Dermis microvascular lymphatic vessel endothelial cell (primary cell): ENCODE data around the gene HDLBP. TPM values are rescaled to one million over a fixed set of nuclear protein-coding genes. Genes with fewer than 3 reads are reported as not detected.

Experiments
- DNase-seq, 2 donors: peaks; one replicate each; pipeline versions ENCODE4 v3.0.0 to v3.0.0-alpha.2; 2010; ENCODE audit warnings: low read depth in 2 of 2
- total RNA-seq: library from RNA; depleted of rRNA; stranded (reverse); fragments of >200 nt; gene quantifications from 2 replicates; pipeline ENCODE4 v1.2.1, GENCODE V29; 2014

Gene HDLBP
- total RNA-seq, 1 donor from 2014 or later = 660 TPM

DNA sequence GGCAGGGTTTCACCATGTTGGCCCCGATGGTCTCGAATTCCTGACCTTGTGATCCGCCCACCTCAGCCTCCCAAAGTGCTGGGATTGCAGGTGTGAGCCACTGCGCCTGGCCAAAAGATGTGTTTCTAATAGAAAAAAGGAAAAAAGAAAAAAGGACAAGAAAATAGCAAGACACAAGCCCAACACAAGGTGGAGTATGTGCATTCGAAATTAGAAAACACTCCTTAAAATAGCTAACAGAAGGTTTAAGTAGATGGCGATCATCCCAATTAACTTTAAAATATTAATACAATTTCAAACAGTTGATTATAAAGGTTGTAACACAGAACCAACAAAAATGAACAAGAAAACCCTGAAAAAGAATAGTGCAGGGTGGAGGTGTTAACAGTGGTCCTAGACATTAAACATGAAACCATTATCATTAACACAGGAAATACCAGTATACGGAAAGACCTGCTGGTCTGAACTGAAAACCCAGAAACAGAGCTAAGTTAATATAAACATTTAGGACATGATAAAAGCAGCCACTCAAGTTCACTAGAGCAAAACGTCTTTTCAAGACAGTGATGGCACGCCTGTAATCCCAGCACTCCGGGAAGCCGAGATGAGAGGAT lies 57.9 kb downstream of the HDLBP start:
- DNase-seq = no peak

DNA sequence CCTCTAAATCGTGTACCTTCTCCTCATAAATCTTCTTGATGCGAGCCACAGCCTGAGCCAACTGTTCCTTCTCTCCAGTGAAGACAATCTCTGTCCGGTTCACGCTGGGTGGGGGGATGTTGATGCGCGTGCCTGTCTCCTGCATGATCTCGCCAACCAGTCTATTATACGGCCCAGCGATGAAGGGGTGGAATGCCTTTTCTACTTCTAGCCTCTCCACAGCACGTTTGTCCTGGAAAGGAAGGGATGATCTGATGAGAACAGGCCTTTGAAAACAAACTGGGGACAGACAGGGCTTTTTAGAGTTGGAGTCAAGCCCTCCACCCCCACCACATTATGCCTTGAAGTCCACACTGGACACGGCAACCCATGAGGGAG lies 59.3 kb downstream of the HDLBP start:
- no peak for DNase-seq

DNA sequence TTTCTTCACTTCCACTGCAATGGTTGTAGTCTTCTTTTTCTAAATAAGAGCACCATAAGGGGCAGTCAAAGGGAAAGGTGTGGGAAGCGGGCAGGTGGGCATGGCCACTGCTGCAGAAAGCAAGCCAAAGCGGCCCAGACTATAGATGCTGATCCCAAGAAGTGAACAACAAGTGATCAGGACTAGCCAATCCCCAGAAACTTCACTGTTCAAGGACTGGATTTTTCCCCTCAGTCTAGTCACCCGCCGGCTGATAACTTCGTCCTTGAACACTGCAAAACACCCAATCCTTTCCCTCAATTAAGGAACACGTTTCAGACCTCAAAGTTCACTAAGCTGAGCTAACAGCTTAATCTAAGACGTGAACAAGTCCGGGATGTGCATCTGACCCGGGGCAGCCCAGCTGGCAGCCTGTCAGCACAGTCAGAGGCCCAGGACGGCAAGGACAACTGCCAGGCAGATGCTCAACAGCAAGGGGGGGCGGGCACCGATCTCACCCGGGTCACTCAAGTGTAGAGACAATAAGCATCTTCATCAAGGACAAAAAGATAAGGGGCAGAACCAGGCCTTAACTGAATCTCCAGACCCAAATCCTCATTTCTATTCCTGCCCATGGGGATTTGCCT lies 59.8 kb downstream of the HDLBP start:
- DNase-seq = no peak

DNA sequence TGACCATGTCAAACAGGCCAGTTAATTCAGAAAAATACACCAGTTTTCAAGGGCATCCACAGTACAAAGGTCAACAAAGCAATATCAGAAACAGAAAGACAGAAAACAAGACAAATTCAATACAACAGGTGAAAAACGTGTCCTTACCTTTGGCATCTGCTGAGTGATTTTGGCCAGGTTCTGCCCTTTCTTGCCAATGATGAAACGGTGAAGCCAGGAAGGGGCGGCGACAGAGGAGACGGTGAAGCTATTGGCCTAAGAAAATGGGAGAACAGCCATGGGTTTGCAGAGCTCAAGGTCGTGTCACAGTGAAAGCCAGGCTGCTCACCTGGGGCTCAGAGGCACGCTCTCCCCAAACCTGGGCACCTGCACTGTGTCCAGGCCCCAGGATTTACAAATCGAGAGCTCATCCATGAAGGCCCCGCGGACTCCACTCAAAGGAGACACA lies 60.5 kb downstream of the HDLBP start:
- no peak for DNase-seq

DNA sequence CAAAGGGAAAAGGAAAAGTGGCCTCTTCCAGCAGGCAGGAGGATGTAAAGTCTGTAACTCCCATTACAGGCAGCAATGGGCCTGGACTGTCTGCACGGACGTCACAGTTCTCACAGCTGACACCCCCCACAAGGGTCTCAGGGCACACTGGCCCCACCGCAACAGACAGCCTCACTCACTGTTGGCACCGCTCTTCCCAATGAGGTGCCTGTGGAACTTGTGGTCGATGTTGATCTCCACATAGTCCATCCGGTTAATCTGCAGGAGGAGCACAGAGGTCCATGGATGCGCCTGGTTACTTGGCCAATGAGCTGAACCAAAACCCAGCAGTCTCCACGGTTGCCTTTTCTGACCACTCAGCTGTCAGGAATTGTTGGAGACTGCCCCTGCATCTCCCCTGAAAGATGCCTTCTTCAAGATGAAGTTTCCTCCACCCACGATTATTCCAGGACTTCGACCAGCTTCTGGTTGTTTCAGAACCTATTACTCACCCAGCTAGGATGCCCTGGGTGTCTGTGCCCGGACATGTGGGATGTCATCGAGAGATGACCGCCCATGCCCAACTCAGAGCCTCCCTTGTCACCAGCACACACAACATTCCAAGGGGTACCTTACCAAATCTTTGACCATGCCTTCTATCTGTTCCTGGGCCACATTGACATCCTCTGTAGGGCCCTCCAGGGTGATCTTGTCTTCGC lies 62.5 kb downstream of the HDLBP start:
- DNase-seq = no peak

DNA sequence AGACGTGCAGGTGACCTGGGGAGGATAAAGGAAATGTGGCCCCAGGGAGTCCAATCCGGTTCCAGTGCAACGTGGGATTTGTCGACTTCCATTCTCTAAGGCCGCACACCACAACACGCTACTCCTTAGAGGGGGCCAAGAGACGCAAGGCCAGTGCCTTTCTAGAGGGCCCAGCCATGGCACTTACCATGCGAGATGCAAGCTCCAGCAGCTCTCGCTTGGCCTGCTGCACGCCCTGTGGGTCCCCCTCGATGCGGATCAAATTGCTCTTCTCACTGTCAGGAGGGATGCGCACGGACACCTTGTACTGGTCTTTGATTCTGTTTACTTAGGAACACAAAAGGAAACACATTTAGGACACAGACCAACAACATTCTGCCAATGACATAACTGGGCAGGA lies 65.8 kb downstream of the HDLBP start:
- DNase-seq = no peak

DNA sequence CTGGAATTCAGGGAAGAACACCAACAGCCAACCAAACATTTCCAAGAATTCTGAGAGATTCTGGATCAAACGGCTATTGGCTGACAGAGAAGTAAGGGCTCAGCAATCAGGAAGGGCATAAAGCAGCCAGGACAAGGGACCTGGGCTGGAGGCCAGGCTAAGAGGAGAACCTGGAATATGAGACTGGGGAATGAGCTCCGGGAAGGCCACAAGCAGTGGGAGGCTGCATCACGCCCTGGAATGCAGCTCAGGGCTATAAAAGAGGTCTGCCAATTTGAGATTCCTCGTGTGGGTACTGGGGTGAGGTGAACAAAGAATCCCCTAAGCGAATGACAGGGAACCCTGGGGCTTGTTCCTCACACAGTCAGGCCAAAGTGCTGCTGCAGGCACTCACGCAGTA lies 66.6 kb downstream of the HDLBP start:
- no peak for DNase-seq

DNA sequence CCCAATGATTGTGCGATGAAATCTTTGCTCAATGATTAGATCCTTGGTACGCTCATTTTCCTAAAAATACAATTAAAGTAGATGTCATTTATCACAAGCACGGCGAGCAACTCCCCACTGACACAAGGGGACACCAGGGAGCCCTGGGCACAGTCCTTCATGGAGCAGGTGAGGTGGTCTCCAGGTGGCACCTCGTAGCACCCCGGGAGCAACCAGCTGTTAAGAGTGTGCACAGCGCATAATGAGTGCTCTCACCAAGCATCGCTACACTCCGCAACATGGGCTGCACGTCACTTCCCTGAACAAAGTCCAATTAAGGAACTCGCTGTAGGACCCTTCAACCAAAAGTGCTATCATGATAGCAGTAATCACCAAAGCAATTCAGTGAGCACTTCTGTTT lies 67.2 kb downstream of the HDLBP start:
- no peak for DNase-seq

DNA sequence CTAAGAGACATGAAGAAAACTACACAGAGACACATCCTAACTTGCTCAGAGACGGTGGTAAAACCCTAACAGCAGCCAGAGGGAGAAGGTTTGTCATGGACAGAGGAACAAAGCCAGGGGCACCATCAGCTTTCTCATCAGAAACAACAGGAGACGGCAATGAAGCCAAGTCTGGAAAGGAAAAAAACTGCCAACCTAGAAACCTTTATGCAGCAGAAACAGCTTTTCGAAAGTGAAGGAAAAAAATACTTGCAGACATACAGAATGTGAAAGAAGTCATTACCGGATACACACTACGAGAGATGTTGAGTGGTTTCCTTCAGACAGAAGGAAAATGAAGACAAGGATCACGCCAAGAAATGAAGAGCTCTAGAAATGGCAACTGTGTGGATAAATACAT lies 71.1 kb downstream of the HDLBP start:
- DNase-seq = no peak

DNA sequence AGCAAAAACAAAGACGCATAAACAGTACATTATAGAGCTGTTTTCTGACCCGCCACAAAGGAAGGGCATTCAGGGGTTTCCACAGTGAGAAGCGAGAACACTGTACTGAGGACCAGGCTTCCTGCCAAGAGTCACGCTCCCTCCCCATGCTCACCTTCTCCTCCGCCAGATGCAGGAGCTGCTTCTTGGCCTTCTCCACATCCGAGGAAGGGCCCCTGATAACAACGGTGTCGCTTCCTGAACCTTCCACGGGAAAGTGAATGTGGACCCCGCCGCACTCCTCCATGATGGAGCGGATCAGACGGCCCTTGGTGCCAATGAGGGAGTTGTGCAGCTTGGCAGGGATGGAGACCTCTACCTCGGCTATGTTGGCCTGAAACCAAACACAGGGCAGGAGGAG lies 73.2 kb downstream of the HDLBP start:
- DNase-seq = no peak

DNA sequence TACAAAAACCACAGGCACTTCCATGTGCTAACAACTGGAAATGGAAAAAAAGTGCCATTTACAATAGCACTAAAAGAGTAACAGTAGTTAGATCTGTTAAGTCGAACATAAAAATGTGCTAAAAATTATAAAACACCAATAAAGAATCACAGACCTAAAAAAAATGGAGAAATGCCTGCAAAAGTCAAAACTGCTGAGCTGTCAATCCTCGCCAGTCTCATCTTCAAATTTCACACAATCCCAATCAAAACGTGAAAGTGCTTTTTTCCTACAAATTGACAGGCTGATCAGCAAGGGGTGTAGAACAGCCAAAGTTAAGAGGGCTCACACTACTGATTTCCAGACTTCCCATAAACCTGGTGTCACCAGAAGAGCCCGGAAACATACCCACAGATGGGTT lies 73.8 kb downstream of the HDLBP start:
- DNase-seq = no peak

DNA sequence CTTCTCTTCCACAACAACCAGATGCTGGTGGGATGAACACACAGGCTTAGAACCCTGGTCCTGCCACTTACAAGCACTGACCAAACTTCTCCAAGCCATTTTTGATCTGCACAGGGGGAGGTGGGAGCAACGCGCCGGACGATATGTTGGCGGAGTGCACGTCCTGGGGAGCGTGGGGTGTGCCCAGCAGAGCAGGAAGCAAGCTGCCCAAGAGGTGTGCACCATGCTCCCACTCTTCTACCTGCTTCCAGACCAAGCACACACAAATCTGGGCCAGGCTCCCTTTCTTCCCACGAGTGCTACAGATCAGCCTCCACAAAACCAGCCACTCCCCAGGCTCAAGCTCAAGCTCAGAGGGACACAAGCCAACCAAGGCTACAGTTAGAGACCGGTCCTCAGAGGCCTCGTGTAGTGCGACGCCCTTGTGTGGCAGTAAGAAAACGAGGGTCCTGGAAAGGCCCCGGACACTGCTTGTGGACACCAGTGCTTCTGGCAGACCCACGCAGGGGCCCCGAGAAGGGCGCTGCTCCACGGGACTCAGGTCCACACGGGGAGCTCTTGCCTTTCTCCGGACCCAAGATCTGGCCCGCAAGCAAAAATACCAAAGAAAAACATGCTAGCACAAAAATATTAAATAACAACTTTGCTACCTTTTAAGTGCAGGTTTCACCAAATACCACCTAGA lies 75.0 kb downstream of the HDLBP start:
- no peak for DNase-seq

DNA sequence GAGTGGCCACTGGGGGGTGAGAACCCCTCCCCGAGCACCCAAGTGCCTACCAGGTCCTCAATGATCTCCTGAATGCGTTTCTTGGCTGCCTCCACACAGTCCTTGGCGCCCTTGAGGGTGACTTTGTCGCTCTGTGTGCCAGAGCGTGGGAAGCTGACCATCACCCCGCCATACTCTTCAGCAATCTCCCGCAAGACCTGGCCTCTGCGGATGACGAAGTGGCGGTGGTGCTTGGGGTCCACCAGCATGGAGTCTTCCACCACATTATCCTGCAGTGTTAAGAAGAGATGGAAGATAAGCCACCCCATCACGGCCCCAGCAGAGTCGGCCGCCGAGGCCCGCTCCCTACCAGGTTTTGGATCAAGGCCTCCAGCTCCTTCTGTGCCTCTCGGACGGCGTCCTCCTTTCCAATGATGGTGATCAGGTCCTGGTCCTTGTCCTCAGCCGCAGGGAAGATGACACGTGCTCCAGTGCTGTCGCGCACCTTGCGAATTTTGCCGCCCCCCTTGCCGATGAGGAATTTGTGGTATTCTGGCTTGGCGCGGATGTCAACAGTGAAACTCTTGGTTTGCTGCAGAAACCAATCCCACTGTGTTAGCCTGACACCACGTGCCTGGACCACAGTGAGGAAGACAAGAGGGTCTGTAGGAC lies 75.8 kb downstream of the HDLBP start:
- DNase-seq = no peak

DNA sequence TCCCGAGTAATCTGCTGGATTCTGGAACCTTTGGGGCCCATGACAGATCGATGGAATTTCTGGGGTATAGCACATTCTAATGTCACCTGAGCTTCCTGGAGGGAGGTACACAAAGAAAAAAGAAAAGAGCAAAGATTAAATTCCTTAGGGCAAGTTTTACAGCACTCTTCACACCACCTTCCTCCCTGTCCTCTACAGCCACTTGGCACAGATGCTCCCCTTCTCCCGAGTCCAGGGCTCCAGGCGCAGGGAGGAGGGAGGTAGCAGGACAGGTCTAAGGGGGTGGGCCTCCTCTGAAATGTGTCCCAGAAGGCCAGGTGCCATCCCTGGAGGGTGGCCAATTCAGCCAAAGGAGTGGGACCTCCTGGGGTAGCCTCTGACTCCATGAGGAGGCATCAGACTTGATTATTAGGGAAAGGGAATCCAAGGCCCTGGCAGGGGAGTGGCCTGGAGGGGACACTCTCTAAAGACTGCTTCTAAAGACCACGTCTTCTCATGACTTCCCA lies 76.7 kb downstream of the HDLBP start:
- DNase-seq = no peak

DNA sequence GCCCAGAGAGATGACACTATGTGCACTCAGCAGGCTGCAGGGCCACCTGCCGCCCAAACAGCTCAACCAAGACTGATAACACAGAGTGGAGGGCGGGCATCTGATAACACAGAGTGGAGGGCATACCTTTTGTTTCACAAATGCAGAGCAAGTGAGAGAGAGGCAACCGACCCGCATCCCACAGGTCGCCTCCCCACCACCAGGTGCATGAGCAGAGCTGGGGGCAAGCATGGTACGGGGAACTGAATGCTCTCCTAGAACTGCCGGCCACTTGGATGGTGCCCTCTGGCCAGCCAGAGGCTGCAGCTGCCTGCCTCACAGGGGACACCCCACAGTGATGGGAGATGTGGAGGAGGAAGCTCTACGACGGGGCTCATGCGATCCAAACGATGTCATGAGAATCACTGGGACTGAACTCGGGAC lies 77.5 kb downstream of the HDLBP start:
- DNase-seq = no peak

DNA sequence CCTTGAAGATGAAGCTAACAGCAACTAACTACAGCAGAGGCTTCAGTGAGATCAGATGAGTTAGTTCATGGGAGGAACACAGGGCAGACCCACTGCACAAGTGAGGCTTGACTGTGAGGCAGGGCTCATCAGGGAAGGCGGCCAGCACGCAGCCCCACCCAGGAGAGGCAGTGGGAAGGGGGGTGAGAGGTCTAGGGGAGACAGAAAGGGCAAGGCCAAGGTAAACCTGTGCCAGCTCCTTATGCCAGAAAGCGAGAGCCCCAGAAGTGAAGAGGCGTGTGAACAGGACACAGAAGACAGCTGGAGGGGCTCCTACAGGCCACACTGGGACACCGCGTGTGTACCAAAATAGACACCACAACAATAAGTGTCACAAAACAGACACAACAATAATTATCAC lies 78.4 kb downstream of the HDLBP start:
- DNase-seq = no peak

DNA sequence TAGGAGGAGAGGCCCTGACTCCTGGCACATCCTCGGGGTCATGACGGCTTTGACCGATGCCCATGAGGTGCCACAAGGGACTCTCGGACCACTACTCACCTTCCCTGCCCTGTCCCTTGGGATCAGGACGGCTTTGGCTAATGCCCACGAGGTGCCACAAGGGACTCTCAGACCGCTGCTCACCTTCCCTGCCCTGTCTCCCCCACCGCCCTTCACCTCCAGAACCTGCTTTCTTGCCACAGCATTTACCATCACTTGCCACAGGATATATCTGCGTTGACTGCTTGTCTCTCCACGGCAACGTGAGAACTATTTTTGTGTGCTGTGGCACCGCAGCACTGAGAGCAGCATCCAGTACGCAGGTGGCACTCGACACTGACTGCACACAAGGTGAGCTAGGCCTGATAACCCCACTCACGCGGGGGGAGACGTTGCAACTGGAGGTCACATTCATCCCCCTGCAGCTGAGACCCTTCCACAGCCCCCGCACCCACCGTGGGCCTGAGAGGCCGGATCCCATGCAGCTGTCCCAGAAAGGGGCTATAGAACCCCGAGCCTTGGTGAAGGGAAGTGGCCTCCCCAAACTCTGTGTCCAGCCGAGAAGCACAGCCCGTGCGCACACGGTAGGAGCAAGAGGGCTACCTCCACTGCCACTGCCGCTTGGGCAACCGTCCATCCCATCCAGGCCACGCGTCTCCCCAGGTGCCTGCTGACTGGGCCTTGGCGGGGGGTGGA lies 79.4 kb downstream of the HDLBP start:
- no peak for DNase-seq

DNA sequence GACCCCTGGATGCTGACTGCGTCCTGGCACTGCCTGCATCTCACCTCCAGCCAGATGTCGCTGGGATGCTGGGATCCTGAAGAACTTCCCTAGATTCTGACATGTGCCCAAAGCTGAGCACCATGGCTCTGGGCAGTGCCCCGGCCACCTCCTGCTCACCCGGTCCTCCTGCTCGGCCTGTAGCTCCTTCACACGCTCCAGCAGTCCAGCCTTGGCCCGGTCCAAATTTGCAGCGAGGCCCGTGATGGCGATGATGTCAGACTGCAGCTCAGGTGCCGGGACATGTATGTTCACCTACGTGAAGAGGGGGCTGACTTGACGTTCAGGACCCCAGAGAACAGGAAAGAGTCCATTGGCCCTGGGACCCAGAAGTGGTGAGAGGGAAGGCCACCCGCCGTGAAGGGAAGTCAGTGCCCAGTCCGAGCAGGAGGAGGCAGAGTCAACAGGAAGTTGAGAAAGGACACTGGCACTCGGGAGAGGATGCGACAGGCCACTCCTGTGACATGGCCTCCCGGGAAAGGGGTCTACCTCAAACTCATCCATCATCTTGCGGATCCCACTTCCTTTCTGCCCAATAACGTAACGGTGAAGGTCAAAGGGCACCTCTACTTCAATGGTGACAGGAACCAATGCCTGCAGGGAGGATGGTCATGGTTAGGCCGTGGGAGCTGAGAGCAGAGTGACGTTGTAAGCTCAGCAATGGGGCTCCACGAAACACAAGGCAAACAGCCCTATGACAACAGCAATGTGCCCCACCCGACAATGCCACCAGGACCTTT lies 80.3 kb downstream of the HDLBP start:
- peak; percentile 34 to 45 for DNase-seq

DNA sequence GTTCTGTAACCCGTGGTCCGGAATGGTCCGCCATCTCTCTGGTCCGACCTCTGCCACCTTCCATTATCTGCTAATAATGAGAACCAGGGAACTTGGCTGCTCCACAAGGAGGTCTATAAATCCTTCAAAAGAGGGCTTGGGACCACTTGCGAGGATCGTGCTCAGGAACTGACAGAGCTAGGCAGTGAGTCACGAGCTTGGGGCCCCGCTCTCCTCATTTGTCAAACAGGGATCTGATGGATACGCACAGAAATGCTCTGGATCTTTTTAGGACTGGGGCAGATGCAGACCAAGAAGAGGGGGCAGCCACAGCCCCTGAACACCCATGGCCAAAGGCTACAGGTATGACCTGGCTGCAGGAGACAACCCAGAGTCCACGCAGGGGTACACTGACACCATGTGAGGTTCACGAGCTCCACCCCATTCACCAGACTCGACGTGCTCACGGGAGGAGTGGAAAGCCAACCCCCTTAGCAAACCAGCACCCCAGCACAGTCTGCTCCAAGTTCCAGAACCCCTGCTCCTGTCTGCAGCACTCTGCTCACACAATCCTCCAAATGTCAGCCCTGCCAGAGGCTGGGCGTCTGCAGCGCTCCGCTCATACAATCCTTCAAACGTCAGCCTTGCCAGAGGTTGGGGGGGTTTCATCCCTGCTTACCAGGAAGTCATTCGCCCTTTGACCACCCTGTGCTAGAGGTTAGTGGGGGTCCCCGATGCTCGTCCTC lies 81.2 kb downstream of the HDLBP start:
- DNase-seq = no peak
